Activated CD8-positive, alpha-beta memory T cell treated with anti-CD3 and anti-CD28 coated beads, Interleukin-2, amount 50 U/mL, for 1 hour (primary cell): ENCODE data around the gene GPX2.

Source experiments
- DNase-seq: peaks from one replicate; pipeline ENCODE4 v3.0.0-alpha.2; 2020; ENCODE audit errors: extremely low read depth

The GPX2 gene

DNA sequence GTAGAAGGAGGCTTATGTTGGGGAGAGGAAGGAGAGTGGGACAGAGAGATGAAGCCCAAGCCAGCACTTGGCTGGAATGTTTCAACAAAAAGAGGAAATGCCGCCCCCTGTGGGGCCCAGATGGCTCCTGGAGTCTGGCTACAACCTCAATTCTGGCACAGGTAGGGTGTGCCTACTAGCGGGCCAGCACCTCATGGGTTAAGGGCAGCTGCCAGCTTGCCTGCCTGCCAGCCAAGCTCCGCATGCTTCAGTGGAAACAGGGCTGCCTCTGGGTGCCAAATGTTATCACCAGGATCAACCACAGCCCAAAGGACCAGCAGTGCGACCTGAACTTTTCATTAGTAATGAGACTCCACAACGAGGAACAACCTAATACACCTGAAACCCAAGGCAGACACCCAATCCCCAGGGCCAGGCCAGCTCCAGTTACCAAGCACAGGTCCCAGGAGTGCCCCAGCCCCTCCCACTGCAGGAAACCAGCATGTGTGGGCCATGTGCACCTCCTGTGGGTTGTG is 18.3 kb upstream of the GPX2 start:
- DNase-seq, result no peak

- DNase-seq, result no peak
Measured at GRCh38 chr14:64958743-64959142, 16.2 kb upstream of the GPX2 start.

- DNase-seq, result no peak
Measured at GRCh38 chr14:64958201-64958600, 15.7 kb upstream of the GPX2 start.

DNA sequence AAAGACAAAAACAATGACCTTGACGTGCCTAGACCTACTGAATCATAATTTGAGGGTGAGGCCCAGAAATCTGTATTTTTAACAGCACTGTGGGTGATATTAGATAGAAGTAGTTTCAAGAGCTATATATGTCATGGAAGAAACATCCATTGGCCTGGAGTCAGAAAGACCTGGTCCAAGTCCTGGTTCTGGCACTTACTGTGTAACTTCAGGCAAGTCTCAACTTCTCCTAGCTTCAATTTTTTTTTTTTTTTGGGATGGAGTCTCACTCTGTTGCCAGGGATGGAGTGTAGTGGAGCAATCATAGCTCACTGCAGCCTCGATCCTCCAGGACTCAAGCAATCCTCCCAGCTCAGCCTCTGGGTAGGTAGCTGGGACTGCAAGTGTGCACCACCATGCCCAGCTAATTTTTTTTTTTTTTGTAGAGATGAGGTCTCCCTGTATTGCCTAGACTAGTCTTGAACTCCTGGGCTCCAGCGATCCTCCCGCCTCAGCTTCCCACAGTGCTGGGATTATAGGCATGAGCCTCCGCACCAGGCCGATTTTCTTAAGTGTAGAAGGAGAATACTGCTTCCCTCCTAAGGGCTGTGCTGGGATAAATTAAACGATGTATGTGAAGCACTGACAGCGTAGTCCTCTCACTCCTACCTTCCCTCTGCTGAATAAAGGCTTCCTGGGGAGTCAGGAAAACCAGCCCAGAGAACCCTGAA is 14.3 kb upstream of the GPX2 start:
- DNase-seq, result no peak

DNA sequence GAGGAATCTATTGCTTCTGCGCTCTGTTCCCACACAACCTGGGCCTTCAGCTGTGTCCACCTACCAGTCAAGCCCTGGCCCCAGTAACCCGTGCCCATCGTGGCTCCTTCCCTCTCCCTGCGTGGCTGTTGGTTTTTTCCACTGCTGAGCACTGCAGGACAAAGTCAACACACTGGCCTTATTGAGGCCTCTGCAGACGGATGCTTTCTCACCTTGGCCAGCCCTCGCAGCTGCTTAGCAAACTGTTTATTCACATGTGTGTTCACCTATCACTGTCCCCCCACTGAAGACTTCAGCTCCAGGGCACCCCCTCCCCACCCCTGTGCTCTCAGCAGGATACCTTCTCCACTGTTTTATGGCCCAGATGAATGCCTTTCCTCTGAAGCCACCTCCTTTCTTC is 12.8 kb upstream of the GPX2 start:
- no peak for DNase-seq

DNA sequence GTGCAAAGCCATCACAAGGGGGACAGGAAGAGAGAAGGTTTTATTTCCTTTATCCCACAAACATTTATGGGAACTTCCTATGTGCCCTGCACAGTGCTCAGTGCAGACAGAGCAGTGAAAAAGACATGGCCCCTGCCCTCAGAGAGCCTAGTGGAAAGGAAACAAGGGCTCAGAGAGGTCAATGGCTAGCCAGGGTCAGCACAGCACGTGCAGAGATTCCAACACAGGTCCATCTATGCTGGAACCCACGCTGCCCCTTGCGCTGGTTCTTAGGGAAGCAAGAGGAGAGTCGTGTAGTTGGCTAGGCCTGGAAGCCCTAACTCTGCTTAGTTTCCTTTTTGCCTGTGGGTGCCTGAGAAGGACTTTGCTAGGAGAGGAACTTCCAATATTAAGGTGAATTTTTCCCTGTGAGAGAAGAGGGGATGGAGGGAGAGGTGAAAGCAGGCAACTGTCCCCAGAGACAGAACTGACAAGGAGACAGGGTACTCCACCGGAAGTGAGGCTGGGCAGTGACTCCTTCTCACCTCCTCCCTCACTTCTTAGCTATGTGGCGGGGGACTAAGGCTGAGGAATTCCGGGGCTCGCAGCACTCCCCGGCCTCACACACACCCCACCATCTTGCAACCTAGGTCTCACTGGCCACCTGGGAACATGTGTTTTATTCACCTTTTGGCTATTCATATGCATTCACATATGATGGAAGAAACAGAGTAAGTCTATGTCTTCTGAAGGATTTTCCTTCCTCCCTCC is 12.1 kb upstream of the GPX2 start:
- no peak for DNase-seq

DNA sequence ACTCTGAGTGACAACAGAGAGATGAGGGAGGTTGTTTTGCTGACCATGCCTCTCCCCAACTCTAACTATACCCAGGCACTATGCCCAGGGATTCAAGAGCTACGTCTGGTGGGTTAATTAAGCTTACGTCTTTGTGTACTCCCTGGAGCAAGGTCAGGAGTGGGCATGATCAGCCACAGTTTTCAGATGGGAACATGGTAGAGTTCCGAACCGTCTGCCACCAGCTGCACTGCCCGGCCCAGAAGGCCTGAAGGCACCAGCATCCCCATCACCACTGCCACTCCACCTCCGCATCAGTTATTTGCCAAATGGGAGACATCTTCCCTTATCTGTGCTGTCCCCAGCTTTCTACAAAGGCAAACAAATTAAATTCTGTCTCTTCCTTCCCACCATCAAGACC is 11.1 kb upstream of the GPX2 start:
- no peak for DNase-seq

- no peak for DNase-seq
Measured at GRCh38 chr14:64953310-64953654, 10.7 kb upstream of the GPX2 start.

DNA sequence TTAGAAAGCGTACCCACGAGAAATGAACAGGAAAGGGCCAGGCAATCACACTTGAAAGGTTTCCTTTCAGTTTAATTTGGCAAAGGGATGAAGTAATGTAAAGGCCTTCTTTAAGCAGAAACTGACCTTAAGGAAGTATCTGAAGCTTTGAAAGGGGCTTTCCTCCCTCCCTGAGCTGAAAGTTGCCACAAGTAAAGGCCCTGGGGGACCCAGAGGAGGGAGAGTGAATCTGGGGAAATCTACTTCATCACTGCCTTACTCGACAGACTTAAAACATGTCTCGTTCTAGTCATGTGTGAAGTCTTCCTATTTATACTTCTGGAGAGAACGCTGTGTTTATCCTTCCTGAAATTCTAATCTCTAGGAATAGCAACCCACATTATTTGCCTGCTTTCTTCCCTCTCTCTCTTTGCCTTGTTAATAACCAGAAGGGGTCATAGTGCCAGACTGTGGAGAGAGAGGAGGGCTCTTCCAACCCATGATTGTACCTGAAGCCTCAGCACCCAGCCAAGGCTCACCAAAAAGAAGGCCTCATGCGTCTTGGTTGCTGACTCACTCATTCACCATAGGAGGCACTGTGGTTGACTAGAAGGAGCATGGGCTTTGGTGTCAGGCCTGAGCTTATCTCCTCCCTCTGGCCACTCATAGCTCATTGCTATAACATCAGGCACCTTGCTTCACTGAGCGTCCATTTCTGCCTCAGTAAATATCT is 10.2 kb upstream of the GPX2 start:
- no peak for DNase-seq

DNA sequence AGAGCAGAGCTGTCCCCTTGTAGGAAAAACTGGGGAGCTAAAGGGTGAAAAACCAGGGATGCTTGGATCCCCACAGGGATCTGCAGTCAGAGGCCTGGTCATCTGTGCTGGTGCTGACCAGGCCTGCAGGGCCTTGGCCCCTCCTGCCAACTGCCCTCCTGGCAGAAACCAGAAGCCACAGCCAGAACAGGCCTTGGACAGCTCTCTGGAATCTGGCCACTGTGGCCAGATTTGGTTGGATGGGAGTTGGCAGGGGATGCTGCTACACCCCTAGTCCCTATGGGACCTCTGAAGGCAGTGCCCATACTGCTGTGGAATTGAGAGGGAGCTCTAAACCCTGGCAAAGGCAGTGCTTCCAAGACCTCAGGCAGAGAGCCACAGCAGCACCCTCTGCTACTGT is 9.2 kb upstream of the GPX2 start:
- no peak for DNase-seq

GRCh38 chr14:64951291-64951690 is 8.7 kb upstream of the GPX2 start:
- no peak for DNase-seq

DNA sequence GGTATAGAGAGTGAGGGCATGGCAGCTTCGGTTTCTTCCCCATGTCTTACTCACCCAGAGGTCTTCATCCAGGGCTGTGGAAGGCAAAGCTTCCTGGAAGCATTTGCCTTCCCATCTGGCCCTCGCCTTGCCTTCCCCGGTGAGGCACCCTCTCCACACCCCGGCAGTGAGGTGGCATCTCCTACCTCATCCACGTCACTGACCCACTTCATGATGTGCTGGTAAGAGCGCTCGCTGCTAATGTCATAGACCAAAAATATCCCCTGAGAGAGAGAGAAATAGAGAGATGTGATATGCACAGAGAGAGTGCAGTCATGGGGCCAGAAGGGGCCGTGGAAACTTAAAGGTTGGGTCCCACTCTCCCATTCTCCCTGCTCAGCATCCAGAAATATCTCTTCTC is 8.3 kb upstream of the GPX2 start:
- DNase-seq, result no peak

- no peak for DNase-seq
Measured at GRCh38 chr14:64948612-64949210, 6.2 kb upstream of the GPX2 start.

DNA sequence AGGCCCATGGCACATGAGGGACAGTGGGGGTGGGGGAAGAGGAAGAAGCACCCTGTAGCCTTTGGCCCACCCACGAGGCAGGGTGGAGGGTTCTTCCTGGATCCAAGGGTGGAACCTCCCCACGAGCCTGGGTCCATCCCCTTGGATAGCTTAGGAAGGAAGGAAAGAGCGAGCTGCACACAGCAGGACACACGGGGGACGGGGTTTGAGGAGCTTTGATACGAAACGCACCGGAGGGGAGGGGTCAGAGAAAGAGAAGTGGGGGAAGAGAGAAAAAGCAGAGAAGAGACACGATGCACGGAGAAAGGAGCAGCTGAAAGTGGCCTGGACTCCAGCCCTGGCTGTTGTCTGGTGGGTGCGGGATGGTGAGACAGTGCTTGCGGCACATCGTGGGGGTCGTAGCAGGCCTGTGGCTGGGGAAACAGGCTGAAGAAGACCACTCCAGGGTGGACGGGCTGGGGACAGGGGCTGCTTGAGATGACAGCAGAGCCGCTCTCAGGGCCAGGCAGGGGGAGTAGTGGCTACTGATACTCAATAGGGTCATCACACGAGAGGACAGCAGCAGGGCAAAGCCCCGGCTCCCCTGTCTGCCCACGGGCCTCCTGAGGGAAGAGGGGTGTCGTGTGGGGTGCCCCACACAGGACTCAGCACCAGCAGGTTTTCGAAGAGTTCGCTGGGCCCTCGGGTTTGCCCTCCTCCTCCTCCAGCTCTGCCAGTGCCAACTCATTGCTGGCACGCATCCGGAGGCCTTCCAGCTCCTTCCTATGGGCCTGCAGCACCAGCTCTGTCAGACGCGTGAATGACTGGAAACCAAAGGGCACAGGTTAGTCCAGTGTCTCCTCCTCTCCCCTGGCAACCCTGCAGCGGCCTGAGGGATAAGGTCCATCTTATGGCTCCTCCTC is 5.4 kb upstream of the GPX2 start:
- no peak for DNase-seq

GRCh38 chr14:64946310-64947045 is 3.9 kb upstream of the GPX2 start:
- no peak for DNase-seq

GRCh38 chr14:64945431-64946178 is 3.1 kb upstream of the GPX2 start:
- no peak for DNase-seq

- DNase-seq, result no peak
Measured at GRCh38 chr14:64944861-64945260, 2.3 kb upstream of the GPX2 start.

- no peak for DNase-seq
Measured at GRCh38 chr14:64944041-64944440, 1.5 kb upstream of the GPX2 start.

DNA sequence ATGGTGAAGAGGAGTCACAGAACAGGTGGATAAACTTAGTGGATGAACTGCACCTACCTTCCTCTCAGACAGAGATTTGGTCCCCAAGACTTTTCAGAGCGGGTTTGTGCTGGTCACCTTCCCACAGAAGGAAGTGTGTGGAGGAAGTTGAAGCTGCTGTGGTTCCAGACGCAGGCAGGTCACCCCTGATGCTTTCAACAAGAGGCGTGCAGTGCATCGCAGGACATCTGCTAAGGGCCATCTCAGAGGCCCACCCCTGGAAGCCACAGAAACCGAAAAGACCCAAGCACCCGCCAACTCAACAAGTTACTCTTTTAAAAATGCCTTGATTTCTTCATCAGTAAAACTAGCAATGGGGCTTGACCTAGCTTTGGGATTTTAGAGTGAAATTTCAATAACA is 1.0 kb upstream of the GPX2 start:
- DNase-seq, result no peak

- no peak for DNase-seq
Measured at GRCh38 chr14:64940336-64940910, 2.1 kb downstream of the GPX2 start.
